HEK293 (cell line): ENCODE data around the gene LAMA4.
A peak's percentile ranks its signal among the peaks of the same experiment; 100 is the strongest.

ENCODE experiments used
- BCL11B ChIP-seq: fragments of 450-650 bp; formaldehyde crosslinking; IDR thresholded peaks from 2 replicates; pipeline ENCODE4 v1.5.1; 2016; ENCODE audit warnings: low read depth, missing biosample characterization, missing genetic modification characterization
- EGR2 ChIP-seq: fragments of 450-650 bp; formaldehyde crosslinking; IDR thresholded peaks from 2 replicates; pipeline ENCODE4 v1.5.1; 2016; ENCODE audit warnings: low read depth, missing biosample characterization, missing genetic modification characterization
- ELK4 ChIP-seq: IDR thresholded peaks from 2 replicates; pipeline ENCODE4 v1.6.1; 2011; ENCODE audit warnings: mild to moderate bottlenecking, low read depth, low read length, borderline replicate concordance
- HOXC10 ChIP-seq: sonication (generic); formaldehyde crosslinking; IDR thresholded peaks from 2 replicates; pipeline ENCODE4 v1.8.1; 2023; ENCODE audit warnings: mild to moderate bottlenecking, missing genetic modification reagents
- MEIS1 ChIP-seq: sonication (generic); formaldehyde crosslinking; IDR thresholded peaks from 2 replicates; pipeline ENCODE4 v1.8.1; 2022; ENCODE audit warnings: missing genetic modification reagents, mild to moderate bottlenecking, borderline replicate concordance
- MZF1 ChIP-seq: fragments of 450-650 bp; formaldehyde crosslinking; IDR thresholded peaks from 2 replicates; pipeline ENCODE4 v1.5.1; 2017; ENCODE audit warnings: missing biosample characterization, missing genetic modification characterization, borderline replicate concordance
- PATZ1 ChIP-seq: fragments of 450-650 bp; formaldehyde crosslinking; IDR thresholded peaks from 2 replicates; pipeline ENCODE4 v1.5.1; 2016; ENCODE audit warnings: missing biosample characterization, missing genetic modification characterization
- SP2 ChIP-seq: fragments of 450-650 bp; formaldehyde crosslinking; IDR thresholded peaks from 2 replicates; pipeline ENCODE4 v1.5.1; 2016; ENCODE audit warnings: missing biosample characterization, missing genetic modification characterization
- SP7 ChIP-seq: fragments of 450-650 bp; formaldehyde crosslinking; IDR thresholded peaks from 2 replicates; pipeline ENCODE4 v1.5.1; 2016; ENCODE audit warnings: missing biosample characterization, missing genetic modification characterization
- WT1 ChIP-seq: fragments of 450-650 bp; formaldehyde crosslinking; IDR thresholded peaks from 2 replicates; pipeline ENCODE4 v1.5.1; 2016; ENCODE audit warnings: missing biosample characterization, missing genetic modification characterization
- YY2 ChIP-seq: fragments of 450-650 bp; formaldehyde crosslinking; IDR thresholded peaks from 2 replicates; pipeline ENCODE4 v1.5.1; 2016; ENCODE audit warnings: missing biosample characterization, missing genetic modification characterization
- ZBTB10 ChIP-seq: fragments of 450-650 bp; formaldehyde crosslinking; IDR thresholded peaks from 2 replicates; pipeline ENCODE4 v1.5.1; 2016; ENCODE audit warnings: missing biosample characterization, missing genetic modification characterization
- ZBTB21 ChIP-seq: fragments of 450-650 bp; formaldehyde crosslinking; IDR thresholded peaks from 2 replicates; pipeline ENCODE4 v1.5.1; 2017; ENCODE audit warnings: missing biosample characterization, missing genetic modification characterization
- ZNF169 ChIP-seq: fragments of 450-650 bp; formaldehyde crosslinking; IDR thresholded peaks from 2 replicates; pipeline ENCODE4 v1.5.1; 2016; ENCODE audit warnings: missing biosample characterization, missing genetic modification characterization
- ZNF2 ChIP-seq: fragments of 450-650 bp; formaldehyde crosslinking; IDR thresholded peaks from 2 replicates; pipeline ENCODE4 v1.5.1; 2016; ENCODE audit warnings: missing biosample characterization, missing genetic modification characterization
- ZNF274 ChIP-seq, 2 experiments: fragments of 200-500 bp in 1 of 2; fragments of 450-650 bp in 1 of 2; sonication (Bioruptor generic) in 1 of 2; formaldehyde crosslinking in 1 of 2; IDR thresholded peaks; 2 replicates each; pipeline versions ENCODE4 v1.5.1 to v1.6.1; 2014 to 2016; ENCODE audit warnings: borderline replicate concordance in 1 of 2, inconsistent platforms in 1 of 2, low read length in 1 of 2, missing biosample characterization in 1 of 2, missing genetic modification characterization in 1 of 2
- ZNF311 ChIP-seq: fragments of 450-650 bp; formaldehyde crosslinking; IDR thresholded peaks from 2 replicates; pipeline ENCODE4 v1.5.1; 2017; ENCODE audit warnings: missing biosample characterization, missing genetic modification characterization, borderline replicate concordance
- ZNF362 ChIP-seq: fragments of 450-650 bp; formaldehyde crosslinking; IDR thresholded peaks from 2 replicates; pipeline ENCODE4 v1.5.1; 2016; ENCODE audit warnings: missing biosample characterization, missing genetic modification characterization
- ZNF488 ChIP-seq: fragments of 450-650 bp; formaldehyde crosslinking; IDR thresholded peaks from 2 replicates; pipeline ENCODE4 v1.5.1; 2016; ENCODE audit warnings: missing biosample characterization, missing genetic modification characterization
- ZNF544 ChIP-seq: fragments of 450-650 bp; formaldehyde crosslinking; IDR thresholded peaks from 2 replicates; pipeline ENCODE4 v1.5.0; 2017; ENCODE audit warnings: missing biosample characterization, missing genetic modification characterization
- ZNF558 ChIP-seq: fragments of 450-650 bp; formaldehyde crosslinking; IDR thresholded peaks from 2 replicates; pipeline ENCODE4 v1.5.1; 2016; ENCODE audit warnings: missing biosample characterization, missing genetic modification characterization
- ZNF645 ChIP-seq: fragments of 450-650 bp; formaldehyde crosslinking; IDR thresholded peaks from 2 replicates; pipeline ENCODE4; 2016; ENCODE audit warnings: missing biosample characterization, missing genetic modification characterization
- ZNF704 ChIP-seq: fragments of 450-650 bp; formaldehyde crosslinking; IDR thresholded peaks from 2 replicates; pipeline ENCODE4 v1.5.1; 2016; ENCODE audit warnings: missing biosample characterization, missing genetic modification characterization
- ZNF777 ChIP-seq: fragments of 450-650 bp; formaldehyde crosslinking; IDR thresholded peaks from 2 replicates; pipeline ENCODE4 v1.5.1; 2017; ENCODE audit warnings: missing biosample characterization, missing genetic modification characterization, borderline replicate concordance
- ZSCAN16 ChIP-seq: fragments of 450-650 bp; formaldehyde crosslinking; IDR thresholded peaks from 2 replicates; pipeline ENCODE4 v1.5.1; 2016; ENCODE audit warnings: missing biosample characterization, missing genetic modification characterization
- ZSCAN5A ChIP-seq: fragments of 450-650 bp; formaldehyde crosslinking; IDR thresholded peaks from 2 replicates; pipeline ENCODE4 v1.5.1; 2016; ENCODE audit warnings: missing biosample characterization, missing genetic modification characterization

LAMA4 gene

GRCh38 chr6:112253841-112254816 lies at the start of gene LAMA4 (continued):
- TF ChIP-seq ZBTB10 (tag by site-specific recombination) (no peak; the same call in 1 of the 2 replicates), ZNF558 (tag by site-specific recombination) (0 out of 2 replicates have a peak, but pooled peaks have one; percentile 17), ZNF2 (tag by site-specific recombination) (peak; percentile 71; the same call in 1 of the 2 replicates), ZNF544 (tag by site-specific recombination) (no peak), PATZ1 (tag by site-specific recombination) (peak; percentile 61), ZSCAN5A (tag by site-specific recombination) (0 out of 2 replicates have a peak, but pooled peaks have one; percentile 8), ZNF777 (tag by site-specific recombination) (no peak; the same call in 1 of the 2 replicates), SP2 (tag by site-specific recombination) (peak; percentile 55), BCL11B (no peak), ZSCAN16 (tag by site-specific recombination) (no peak), SP7 (tag by site-specific recombination) (peak; percentile 66), ZNF488 (tag by site-specific recombination) (no peak), WT1 (tag by site-specific recombination) (peak; percentile 97), ZNF274 (IDR thresholded peaks at IDR 0.05; ENCODE audit: low read length) (no peak), ZNF274 (tag by site-specific recombination; IDR thresholded peaks at IDR 0.05; ENCODE audit: borderline replicate concordance) (no peak), ZNF645 (tag by site-specific recombination) (no peak; the same call in 1 of the 2 replicates), HOXC10 (CRISPR knock-in tag) (no peak), ZNF362 (tag by site-specific recombination) (no peak), ZBTB21 (tag by site-specific recombination) (no peak), YY2 (tag by site-specific recombination) (peak; percentile 24; the same call in 1 of the 2 replicates), MEIS1 (no peak), ZNF311 (no peak), MZF1 (tag by site-specific recombination) (peak; percentile 37; the same call in 1 of the 2 replicates), EGR2 (tag by site-specific recombination) (peak; percentile 37), ZNF169 (tag by site-specific recombination) (0 out of 2 replicates have a peak, but pooled peaks have one; percentile 29), ELK4 (no peak), ZNF704 (no peak)
